Kidney (tissue), 14 donors: ENCODE data around the gene PAM16. TPM values are rescaled to one million over a fixed set of nuclear protein-coding genes. Genes with fewer than 3 reads are reported as not detected.

Experiments
- DNase-seq, 5 donors: peaks; one replicate each; pipeline ENCODE4 v3.0.0-alpha.2; 2013 to 2020
- FAIRE-seq: peaks from 2 replicates; lab custom pipeline; 2012; peaks lifted over from hg19 to GRCh38; lab: Jason Lieb, UNC
- H3K27ac ChIP-seq, 2 donors: one replicate each; pipeline ENCODE4 v1.7.0; 2013; ENCODE audit warnings: low read depth in 2 of 2, low read length in 2 of 2, inconsistent platforms in 1 of 2
- H3K27me3 ChIP-seq: one replicate; pipeline ENCODE4 v1.7.1; 2013; ENCODE audit warnings: low read length, inconsistent platforms; ENCODE audit not compliant: control insufficient read depth, insufficient read depth
- H3K36me3 ChIP-seq, 3 donors: one replicate each; pipeline versions ENCODE4 v1.7.0 to v1.7.1; 2013; ENCODE audit warnings: low read length in 3 of 3, control low read depth in 1 of 3, inconsistent platforms in 1 of 3; ENCODE audit not compliant: insufficient read depth in 3 of 3, control insufficient read depth in 2 of 3
- H3K4me1 ChIP-seq, 3 donors: one replicate each; pipeline versions ENCODE4 v1.7.0 to v1.7.1; 2013; ENCODE audit warnings: low read length in 3 of 3, inconsistent platforms in 1 of 3, low read depth in 1 of 3; ENCODE audit not compliant: control insufficient read depth in 2 of 3, insufficient read depth in 2 of 3
- H3K4me3 ChIP-seq, 3 donors: one replicate each; pipeline versions ENCODE4 v1.7.0 to v1.8.1; 2013; ENCODE audit warnings: low read length in 3 of 3, control low read depth in 1 of 3, inconsistent platforms in 1 of 3
- H3K9ac ChIP-seq, 3 donors: one replicate each; pipeline versions ENCODE4 v1.7.0 to v1.7.1; 2013; ENCODE audit warnings: low read length in 3 of 3, control low read depth in 1 of 3, inconsistent platforms in 1 of 3
- H3K9me3 ChIP-seq, 3 donors: one replicate each; pipeline versions ENCODE4 v1.7.0 to v1.7.1; 2013; ENCODE audit warnings: low read length in 3 of 3, control low read depth in 1 of 3, inconsistent platforms in 1 of 3; ENCODE audit not compliant: control insufficient read depth in 2 of 3, insufficient read depth in 1 of 3
- intact Hi-C: fragments of 100-400 bp; cut with DNase I; formaldehyde crosslinking; loops from one replicate; pipeline ENCODE4 v1.11.1; 2022
- polyA plus RNA-seq: library from polyadenylated mRNA; stranded (reverse); fragments of 350-450 nt; fragmentation: Illumina TruSeq; extraction: RNeasy Lipid Tissue Mini Kit (QIAGEN cat#74804); gene quantifications from one replicate; pipeline ENCODE4 v1.2.3, GENCODE V29; 2014; ENCODE audit warnings: low read depth, low replicate concordance; ENCODE audit not compliant: insufficient read depth
- total RNA-seq: library from RNA; stranded (reverse); fragmentation: NEBNext Ultra II Directional; extraction: Animal tissue kit (Norgen Biotek cat#: 25700); gene quantifications from one replicate; pipeline ENCODE4 v1.2.1, GENCODE V29; 2021
- TF ChIP-seq, protein P1 (sequence below): IDR thresholded peaks from 3 replicates; pipeline ENCODE4 v1.5.1; 2012; ENCODE audit warnings: mild to moderate bottlenecking, moderate library complexity, borderline replicate concordance; ENCODE audit not compliant: insufficient read depth; ENCODE audit errors: extremely low read depth
- donor health status: control.
- donor health status: control.
- donor health status: control.
- donor health status: control.
- donor health status: control.
- donor health status: DM: yes; HTN: yes; CAD: no.
- donor health status: Normal renal cell carcinoma (clear cell type).

PAM16 gene
- total and polyA plus RNA-seq, 2 donors from 2014 or later: 29.4 to 61.1 TPM

DNA sequence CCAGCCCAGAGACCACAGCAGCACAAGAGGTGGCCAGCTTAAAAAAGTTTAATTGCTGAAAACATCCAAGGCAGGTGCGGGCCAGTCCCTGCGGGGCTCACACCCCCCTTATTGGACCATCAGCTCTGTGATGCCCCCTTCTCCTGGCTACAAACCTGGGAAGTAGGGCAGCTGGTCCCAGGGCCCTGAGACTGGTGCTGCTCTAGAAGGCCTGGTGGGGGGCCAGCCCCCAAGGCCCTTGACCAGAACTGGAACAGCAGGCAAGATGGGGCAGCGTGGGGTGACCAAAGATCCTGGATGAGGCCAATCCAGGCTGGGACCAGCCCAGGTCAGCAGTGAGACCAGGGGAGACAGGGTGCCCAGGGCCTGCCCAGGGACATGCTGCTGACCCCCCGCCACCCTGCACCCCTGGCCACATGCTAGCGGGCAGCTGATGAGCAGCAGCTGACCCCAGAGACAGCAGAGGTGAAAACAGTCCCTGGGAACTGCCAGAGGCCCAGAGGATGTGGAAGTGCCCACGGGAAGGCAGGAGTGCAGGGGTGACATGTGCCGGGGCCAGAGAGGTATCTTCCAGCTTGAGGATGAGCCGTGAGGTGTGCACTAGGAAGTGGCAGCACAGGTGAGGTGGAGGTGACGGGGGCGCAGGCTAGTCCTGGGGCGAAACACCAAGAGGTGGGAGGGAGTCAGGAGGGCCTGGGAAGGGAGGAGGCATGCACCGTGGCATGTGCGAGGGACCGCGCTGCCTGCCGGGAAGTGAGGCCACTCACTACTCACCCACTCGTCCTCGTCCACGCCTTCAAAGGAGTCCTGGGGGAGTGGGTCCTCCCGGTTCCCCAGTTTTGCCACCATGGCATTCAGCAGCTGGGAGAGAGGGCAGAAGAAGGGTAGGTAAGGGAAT lies 3.6 kb upstream of the PAM16 start:
- H3K27me3 ChIP-seq: no peaks in the 10 kb centered on the region
- TF ChIP-seq, protein P1, sequence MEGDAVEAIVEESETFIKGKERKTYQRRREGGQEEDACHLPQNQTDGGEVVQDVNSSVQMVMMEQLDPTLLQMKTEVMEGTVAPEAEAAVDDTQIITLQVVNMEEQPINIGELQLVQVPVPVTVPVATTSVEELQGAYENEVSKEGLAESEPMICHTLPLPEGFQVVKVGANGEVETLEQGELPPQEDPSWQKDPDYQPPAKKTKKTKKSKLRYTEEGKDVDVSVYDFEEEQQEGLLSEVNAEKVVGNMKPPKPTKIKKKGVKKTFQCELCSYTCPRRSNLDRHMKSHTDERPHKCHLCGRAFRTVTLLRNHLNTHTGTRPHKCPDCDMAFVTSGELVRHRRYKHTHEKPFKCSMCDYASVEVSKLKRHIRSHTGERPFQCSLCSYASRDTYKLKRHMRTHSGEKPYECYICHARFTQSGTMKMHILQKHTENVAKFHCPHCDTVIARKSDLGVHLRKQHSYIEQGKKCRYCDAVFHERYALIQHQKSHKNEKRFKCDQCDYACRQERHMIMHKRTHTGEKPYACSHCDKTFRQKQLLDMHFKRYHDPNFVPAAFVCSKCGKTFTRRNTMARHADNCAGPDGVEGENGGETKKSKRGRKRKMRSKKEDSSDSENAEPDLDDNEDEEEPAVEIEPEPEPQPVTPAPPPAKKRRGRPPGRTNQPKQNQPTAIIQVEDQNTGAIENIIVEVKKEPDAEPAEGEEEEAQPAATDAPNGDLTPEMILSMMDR: no peak
- intact Hi-C loops: no loop called here
- H3K4me1 ChIP-seq: peaks cover 0 to 4% (median 0%) of the 10 kb centered on the region in 3 donors
- no peak overlapping the region for H3K27ac ChIP-seq
- FAIRE-seq: no peak
- no peaks in the 10 kb centered on the region for H3K36me3 ChIP-seq
- DNase-seq: no peak
- no peak overlapping the region for H3K4me3 ChIP-seq
- no peak overlapping the region for H3K9ac ChIP-seq
- no peaks in the 10 kb centered on the region for H3K9me3 ChIP-seq

DNA sequence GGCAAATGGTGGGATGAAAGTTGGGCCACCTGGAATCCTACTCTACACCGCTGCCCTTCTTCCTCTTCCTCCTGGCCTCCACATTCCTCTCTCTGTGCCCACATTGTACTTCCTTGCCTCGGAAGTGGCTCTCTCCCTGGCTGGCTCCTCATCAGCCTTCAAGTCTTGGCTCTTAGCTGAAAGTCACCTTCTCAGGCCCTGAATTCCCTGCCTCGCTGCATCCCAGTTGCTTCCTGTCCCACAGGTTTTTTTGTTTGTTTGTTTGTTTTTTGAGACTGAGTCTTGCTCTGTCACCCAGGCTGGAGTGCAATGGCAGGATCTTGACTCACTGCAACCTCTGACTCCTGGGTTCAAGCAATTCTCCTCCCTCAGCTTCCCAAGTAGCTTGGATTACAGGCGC lies 2.6 kb upstream of the PAM16 start:
- Histone ChIP-seq H3K27ac (no peak overlapping the region), H3K4me3 (no peak overlapping the region), H3K36me3 (no peaks in the 10 kb centered on the region), H3K9ac (no peak overlapping the region), H3K9me3 (no peaks in the 10 kb centered on the region), H3K27me3 (no peaks in the 10 kb centered on the region), H3K4me1 (peaks cover 0 to 4% (median 0%) of the 10 kb centered on the region in 3 donors)
- intact Hi-C loops: no loop called here
- no peak for DNase-seq
- TF ChIP-seq, protein P1: no peak
- FAIRE-seq: no peak

DNA sequence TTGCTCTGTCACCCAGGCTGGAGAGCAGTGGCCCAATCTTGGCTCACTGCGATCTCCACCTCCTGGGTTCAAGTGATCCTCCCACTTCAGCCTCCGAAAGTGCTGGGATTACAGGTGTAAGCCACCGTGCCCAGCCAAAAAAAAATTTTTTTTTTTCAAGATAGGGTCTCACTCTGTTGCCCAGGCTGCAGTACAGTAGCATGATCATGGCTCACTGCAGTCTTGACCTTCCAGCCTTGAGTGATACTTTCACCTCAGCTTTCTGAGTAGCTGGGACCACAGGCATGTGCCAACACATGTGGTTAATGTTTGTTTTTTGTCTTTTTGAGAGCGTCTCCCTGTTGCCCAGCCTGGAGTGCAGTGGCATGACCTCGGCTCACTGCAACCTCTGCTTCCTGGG lies 1.7 kb upstream of the PAM16 start:
- no peak for FAIRE-seq
- H3K27me3 ChIP-seq: no peaks in the 10 kb centered on the region
- TF ChIP-seq, protein P1: no peak

More for the DNA sequence above, 1.7 kb upstream of the PAM16 start:
- intact Hi-C loops: no loop called here
- peaks cover 0 to 4% (median 0%) of the 10 kb centered on the region in 3 donors for H3K4me1 ChIP-seq
- no peak for DNase-seq
- no peak overlapping the region for H3K4me3 ChIP-seq
- H3K9me3 ChIP-seq: no peaks in the 10 kb centered on the region
- no peak overlapping the region for H3K9ac ChIP-seq
- no peak overlapping the region for H3K27ac ChIP-seq
- H3K36me3 ChIP-seq: no peaks in the 10 kb centered on the region
